Lung (tissue), 12 donors: ENCODE data around the gene ZIC3. TPM values are rescaled to one million over a fixed set of nuclear protein-coding genes. Genes with fewer than 3 reads are reported as not detected.

Experiments used
- ATAC-seq: fragments of 200-7000 bp; cut with Tn5 transposase; one replicate; pipeline ENCODE4 v1.9.1; 2020; ENCODE audit warnings: moderate number of reproducible peaks; ENCODE audit not compliant: insufficient read depth, low FRiP score
- DNase-seq, 3 donors: peaks; one replicate each; pipeline ENCODE4 v3.0.0-alpha.2; 2013 to 2017
- H3K27ac ChIP-seq, 2 donors: one replicate each; pipeline ENCODE4 v1.5.1; 2013; ENCODE audit warnings: mild to moderate bottlenecking in 2 of 2, moderate library complexity in 2 of 2, control low read depth in 1 of 2, inconsistent platforms in 1 of 2, low read depth in 1 of 2, low read length in 1 of 2
- H3K27me3 ChIP-seq, 3 donors: one replicate each; pipeline ENCODE4 v1.5.1; 2013; ENCODE audit warnings: low read length in 2 of 3; ENCODE audit not compliant: control insufficient read depth in 3 of 3, insufficient read depth in 3 of 3
- H3K36me3 ChIP-seq, 4 donors: one replicate each; pipeline ENCODE4 v1.5.1; 2013; ENCODE audit warnings: low read length in 4 of 4, mild to moderate bottlenecking in 1 of 4, moderate library complexity in 1 of 4; ENCODE audit not compliant: control insufficient read depth in 4 of 4, insufficient read depth in 4 of 4
- H3K4me1 ChIP-seq, 5 donors: one replicate each; pipeline ENCODE4 v1.5.1; 2013; ENCODE audit warnings: low read length in 5 of 5, mild to moderate bottlenecking in 2 of 5, moderate library complexity in 1 of 5; ENCODE audit not compliant: control insufficient read depth in 5 of 5, insufficient read depth in 5 of 5
- H3K4me3 ChIP-seq: one replicate; pipeline ENCODE4 v1.5.1; 2013; ENCODE audit warnings: mild to moderate bottlenecking, control low read depth, moderate library complexity
- H3K9ac ChIP-seq, 2 donors: one replicate each; pipeline ENCODE4 v1.5.1; 2013; ENCODE audit warnings: low read length in 2 of 2, control low read depth in 1 of 2; ENCODE audit not compliant: insufficient read depth in 1 of 2
- H3K9me3 ChIP-seq, 4 donors: one replicate each; pipeline ENCODE4 v1.5.1; 2013; ENCODE audit warnings: low read length in 3 of 4, mild to moderate bottlenecking in 1 of 4, moderate library complexity in 1 of 4; ENCODE audit not compliant: control insufficient read depth in 4 of 4, insufficient read depth in 3 of 4
- WGBS, 2 donors: extraction: QIAGEN DNeasy Blood & Tissue Kit; methylation state at CpG; one replicate each; pipeline ENCODE4 v1.1.7; 2013; 5-methylcytosine and 5-hydroxymethylcytosine counted together
- polyA plus RNA-seq, 2 donors: library from polyadenylated mRNA; stranded (reverse); fragments of 200-250 nt; gene quantifications; one replicate each; pipeline ENCODE4 v1.2.1, GENCODE V29; 2013
- total RNA-seq, 2 donors: library from RNA; depleted of rRNA in 1 of 2; stranded (reverse); fragments of >200 nt in 1 of 2; gene quantifications; one replicate each; pipeline ENCODE4 v1.2.1, GENCODE V29; 2014 to 2021
- TF ChIP-seq, protein P1 (sequence below): IDR thresholded peaks from 2 replicates; pipeline ENCODE4 v1.5.1; 2012; ENCODE audit warnings: mild to moderate bottlenecking; ENCODE audit errors: control extremely low read depth, extremely low read depth
- donor health status: control.
- donor health status: control.
- donor health status: Bipolar disorder and iron deficiency.
- donor health status: healthy.
- donor health status: DM: yes; HTN: yes; CAD: no.

The ZIC3 gene
- total and polyA plus RNA-seq, 4 donors = not detected

DNA sequence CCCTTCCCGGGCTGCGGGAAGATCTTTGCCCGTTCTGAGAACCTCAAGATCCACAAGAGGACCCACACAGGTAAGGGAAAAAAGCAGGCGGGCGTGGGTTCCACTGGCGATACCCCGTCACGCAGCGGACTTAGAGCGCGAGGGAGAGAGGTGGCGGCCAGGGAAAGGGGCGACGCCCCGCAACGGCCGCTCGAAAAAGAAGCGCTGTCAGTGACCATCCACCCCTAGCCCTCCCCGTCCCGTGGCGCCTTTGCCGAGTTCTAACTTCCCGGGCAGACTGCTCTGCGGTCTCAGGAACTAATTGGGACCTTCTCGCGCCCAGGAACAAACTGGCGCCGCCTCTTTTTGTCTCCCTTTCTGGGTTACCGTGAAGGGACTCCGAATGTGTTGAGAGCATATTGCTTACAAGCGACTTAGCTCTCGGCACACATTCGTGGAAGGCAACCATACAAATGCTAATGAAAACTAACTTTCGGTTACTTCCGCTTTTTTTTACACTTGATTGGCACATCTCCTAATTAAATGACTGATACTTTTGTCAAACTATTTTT is 1.8 kb downstream of the ZIC3 start:
- ATAC-seq = no peak
- Histone ChIP-seq H3K27me3 (peaks cover 8 to 80% (median 71%) of the 10 kb centered on the region in 3 donors), H3K9ac (no peak overlapping the region), H3K4me3 (no peak overlapping the region), H3K27ac (no peak overlapping the region), H3K9me3 (peaks cover 0 to 18% (median 0%) of the 10 kb centered on the region in 4 donors), H3K36me3 (no peaks in the 10 kb centered on the region), H3K4me1 (peaks cover 0 to 10% (median 0%) of the 10 kb centered on the region in 5 donors)
- no peak for DNase-seq
- 0 to 33% methylated on average over 20 to 36 of the region's 36 CpGs for WGBS, 2 donors
- TF ChIP-seq, protein P1, sequence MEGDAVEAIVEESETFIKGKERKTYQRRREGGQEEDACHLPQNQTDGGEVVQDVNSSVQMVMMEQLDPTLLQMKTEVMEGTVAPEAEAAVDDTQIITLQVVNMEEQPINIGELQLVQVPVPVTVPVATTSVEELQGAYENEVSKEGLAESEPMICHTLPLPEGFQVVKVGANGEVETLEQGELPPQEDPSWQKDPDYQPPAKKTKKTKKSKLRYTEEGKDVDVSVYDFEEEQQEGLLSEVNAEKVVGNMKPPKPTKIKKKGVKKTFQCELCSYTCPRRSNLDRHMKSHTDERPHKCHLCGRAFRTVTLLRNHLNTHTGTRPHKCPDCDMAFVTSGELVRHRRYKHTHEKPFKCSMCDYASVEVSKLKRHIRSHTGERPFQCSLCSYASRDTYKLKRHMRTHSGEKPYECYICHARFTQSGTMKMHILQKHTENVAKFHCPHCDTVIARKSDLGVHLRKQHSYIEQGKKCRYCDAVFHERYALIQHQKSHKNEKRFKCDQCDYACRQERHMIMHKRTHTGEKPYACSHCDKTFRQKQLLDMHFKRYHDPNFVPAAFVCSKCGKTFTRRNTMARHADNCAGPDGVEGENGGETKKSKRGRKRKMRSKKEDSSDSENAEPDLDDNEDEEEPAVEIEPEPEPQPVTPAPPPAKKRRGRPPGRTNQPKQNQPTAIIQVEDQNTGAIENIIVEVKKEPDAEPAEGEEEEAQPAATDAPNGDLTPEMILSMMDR = no peak

DNA sequence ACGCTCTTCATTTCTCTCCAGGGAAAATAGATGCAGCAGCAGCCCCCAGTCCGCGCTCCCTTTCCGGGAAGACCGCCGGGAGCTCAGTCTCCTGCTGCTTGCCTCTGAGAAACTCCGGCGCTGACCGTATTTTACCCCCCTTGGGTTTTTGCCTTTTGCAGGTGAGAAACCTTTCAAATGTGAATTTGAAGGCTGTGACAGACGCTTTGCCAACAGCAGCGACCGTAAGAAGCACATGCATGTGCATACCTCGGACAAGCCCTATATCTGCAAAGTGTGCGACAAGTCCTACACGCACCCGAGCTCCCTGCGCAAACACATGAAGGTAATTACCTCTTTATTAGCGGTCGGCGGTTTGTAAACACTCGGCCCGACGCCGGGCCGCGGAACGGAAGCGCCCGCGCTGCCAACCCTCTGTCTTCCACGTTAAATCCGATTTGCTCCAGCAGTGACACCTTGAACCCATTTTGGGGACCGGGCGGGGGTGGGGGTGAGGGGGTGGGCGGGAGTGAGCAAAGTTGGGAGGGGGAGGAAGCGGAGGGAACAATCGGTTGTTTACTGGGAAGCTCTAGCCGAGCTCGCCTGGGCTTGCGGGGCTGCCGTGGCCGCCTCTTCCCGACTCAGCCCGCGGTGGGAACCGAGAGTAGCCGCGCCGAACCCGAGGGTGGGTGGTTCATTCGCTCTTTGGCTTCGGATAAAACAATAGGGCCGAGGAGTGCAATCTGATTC is 3.0 kb downstream of the ZIC3 start:
- no peak overlapping the region for H3K4me3 ChIP-seq
- H3K9me3 ChIP-seq = peaks cover 0 to 18% (median 0%) of the 10 kb centered on the region in 4 donors
- TF ChIP-seq, protein P1 = no peak
- no peak overlapping the region for H3K9ac ChIP-seq
- ATAC-seq (no peak), DNase-seq (no peak)
- 3 to 26% methylated on average over 45 to 53 of the region's 53 CpGs for WGBS, 2 donors
- peaks cover 9 to 80% (median 71%) of the 10 kb centered on the region in 3 donors for H3K27me3 ChIP-seq
- H3K27ac ChIP-seq = no peak overlapping the region
- peaks cover 0 to 10% (median 0%) of the 10 kb centered on the region in 5 donors for H3K4me1 ChIP-seq
- no peaks in the 10 kb centered on the region for H3K36me3 ChIP-seq

- peaks cover 0 to 12% (median 0%) of the 10 kb centered on the region in 5 donors for H3K4me1 ChIP-seq
- H3K36me3 ChIP-seq = no peaks in the 10 kb centered on the region
- no peak overlapping the region for H3K4me3 ChIP-seq
- peaks cover 0 to 18% (median 0%) of the 10 kb centered on the region in 4 donors for H3K9me3 ChIP-seq
- no peak for ATAC-seq
- 6 to 23% methylated on average over 14 to 16 of the region's 16 CpGs for WGBS, 2 donors
- DNase-seq = no peak
- H3K27me3 ChIP-seq = peaks cover 15 to 77% (median 67%) of the 10 kb centered on the region in 3 donors
- TF ChIP-seq, protein P1 = no peak
- no peak overlapping the region for H3K27ac ChIP-seq
- H3K9ac ChIP-seq = no peak overlapping the region
Observed at GRCh38 chrX:137569470-137569891, 3.6 kb downstream of the ZIC3 start.
